SU-DHL-6 (cell line): Measurements from ENCODE around the gene CLDN4.

ENCODE experiments used
- H2AFZ ChIP-seq: fragments of 200-600 bp; sonication (generic); 2 replicates; pipeline ENCODE4 v1.6.1; 2014; ENCODE audit warnings: low read depth, mild to moderate bottlenecking, moderate library complexity, mixed read lengths, antibody characterized with exemption, low read length; ENCODE audit not compliant: severe bottlenecking
- H3F3A ChIP-seq: fragments of 200-600 bp; shearing (Covaris generic); 2 replicates; pipeline ENCODE4 v1.6.0; 2016; ENCODE audit warnings: antibody characterized with exemption, mild to moderate bottlenecking; ENCODE audit not compliant: insufficient read depth
- H3K27ac ChIP-seq: fragments of 200-600 bp; sonication (generic); 2 replicates; pipeline ENCODE4 v1.5.1; 2016; ENCODE audit warnings: low read depth, mild to moderate bottlenecking, low read length, moderate library complexity, mixed read lengths
- H3K27me3 ChIP-seq: fragments of 200-600 bp; sonication (generic), shearing (Covaris generic); 2 replicates; pipeline ENCODE4 v1.6.0; 2014; ENCODE audit warnings: mild to moderate bottlenecking, low read length
- H3K36me3 ChIP-seq: fragments of 200-600 bp; sonication (generic); 2 replicates; pipeline ENCODE4 v1.6.1; 2014; ENCODE audit warnings: mild to moderate bottlenecking, low read length, mixed read lengths
- H3K4me2 ChIP-seq: fragments of 300-600, 200-600 bp; shearing (Covaris generic), sonication (generic); 2 replicates; pipeline ENCODE4 v1.6.0; 2014; ENCODE audit warnings: low read length, low read depth, mild to moderate bottlenecking; ENCODE audit not compliant: poor library complexity, severe bottlenecking
- H3K4me3 ChIP-seq: fragments of 200-600 bp; sonication (generic); 2 replicates; pipeline ENCODE4 v1.5.1; 2014; ENCODE audit warnings: antibody characterized with exemption, low read length, mild to moderate bottlenecking, mixed read lengths; ENCODE audit not compliant: insufficient read depth, poor library complexity, severe bottlenecking
- H3K79me2 ChIP-seq: fragments of 200-600 bp; sonication (generic); 2 replicates; pipeline ENCODE4 v1.6.1; 2014; ENCODE audit warnings: mild to moderate bottlenecking, low read length, moderate library complexity; ENCODE audit not compliant: insufficient read depth
- H3K9ac ChIP-seq: fragments of 200-600 bp; sonication (generic); 2 replicates; pipeline ENCODE4 v1.7.0; 2014; ENCODE audit warnings: mild to moderate bottlenecking, low read length
- H3K9me2 ChIP-seq: fragments of 200-600 bp; sonication (generic); replicated peaks from 2 replicates; pipeline ENCODE4 v1.6.1; 2014; ENCODE audit warnings: low read length; ENCODE audit not compliant: insufficient read depth
- H3K9me3 ChIP-seq: fragments of 200-600 bp; sonication (generic); 2 replicates; pipeline ENCODE4 v1.6.1; 2014; ENCODE audit warnings: low read length, mixed read lengths; ENCODE audit not compliant: insufficient read depth
- H4K20me1 ChIP-seq: fragments of 200-600 bp; sonication (generic); 2 replicates; pipeline ENCODE4 v1.6.1; 2014; ENCODE audit warnings: low read depth, mild to moderate bottlenecking, antibody characterized with exemption, low read length, moderate library complexity, mixed read lengths
- EZH2phosphoT487 ChIP-seq: fragments of 200-600 bp; sonication (generic), shearing (Covaris generic); conservative IDR thresholded peaks from 2 replicates; pipeline ENCODE4 v1.6.1; 2018; ENCODE audit warnings: mild to moderate bottlenecking, antibody characterized with exemption, low read length, moderate library complexity, mixed read lengths
- TF ChIP-seq, protein P1 (sequence below): fragments of 200-600 bp; sonication (generic); IDR thresholded peaks from one replicate; pipeline ENCODE4 v1.5.1; 2017; ENCODE audit warnings: antibody characterized with exemption, mild to moderate bottlenecking, low read length, moderate library complexity; ENCODE audit not compliant: insufficient read depth, poor library complexity, severe bottlenecking

CLDN4 gene

DNA sequence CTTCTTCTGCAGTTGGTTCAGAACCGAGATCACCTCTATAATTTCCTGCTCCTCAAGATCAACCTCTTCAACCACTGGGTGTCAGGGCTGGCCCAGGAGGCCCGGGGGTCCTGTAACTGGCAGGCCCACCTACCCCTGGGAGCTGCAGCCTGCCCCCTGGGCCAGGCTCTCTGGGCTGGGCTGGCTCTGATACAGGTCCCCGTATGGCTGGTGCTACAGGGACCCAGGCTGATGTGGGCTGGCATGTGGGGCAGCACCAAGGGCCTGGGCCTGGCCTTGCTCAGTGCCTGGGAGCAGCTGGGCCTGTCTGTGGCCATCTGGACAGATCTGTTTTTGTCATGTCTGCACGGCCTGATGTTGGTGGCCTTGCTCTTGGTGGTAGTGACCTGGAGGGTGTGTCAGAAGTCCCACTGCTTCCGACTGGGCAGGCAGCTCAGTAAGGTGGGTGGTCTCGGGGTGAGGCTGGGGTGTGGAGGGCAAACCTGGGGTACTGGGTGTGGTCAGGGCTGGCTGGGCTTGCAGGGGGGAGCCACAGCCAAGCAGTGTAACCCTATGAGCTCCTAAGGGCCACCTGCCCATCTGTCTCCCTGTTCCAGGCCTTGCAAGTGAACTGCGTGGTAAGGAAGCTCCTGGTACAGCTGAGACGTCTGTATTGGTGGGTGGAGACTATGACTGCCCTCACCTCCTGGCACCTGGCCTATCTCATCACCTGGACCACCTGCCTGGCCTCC is 34.4 kb downstream of the CLDN4 start:
- Histone ChIP-seq H3K9me3 (no peaks in the 10 kb centered on the region), H3K27ac (no peak overlapping the region), H2AFZ (no peak overlapping the region), H3K4me2 (no peak overlapping the region), H3K36me3 (no peaks in the 10 kb centered on the region), H3K9ac (no peak overlapping the region), H3K79me2 (no peaks in the 10 kb centered on the region), H3K4me3 (no peak overlapping the region), H4K20me1 (no peaks in the 10 kb centered on the region), H3F3A (no peaks in the 10 kb centered on the region), H3K9me2 (no peaks in the 10 kb centered on the region), H3K27me3 (no peaks in the 10 kb centered on the region)
- no peak for TF ChIP-seq EZH2phosphoT487
- TF ChIP-seq, protein P1, sequence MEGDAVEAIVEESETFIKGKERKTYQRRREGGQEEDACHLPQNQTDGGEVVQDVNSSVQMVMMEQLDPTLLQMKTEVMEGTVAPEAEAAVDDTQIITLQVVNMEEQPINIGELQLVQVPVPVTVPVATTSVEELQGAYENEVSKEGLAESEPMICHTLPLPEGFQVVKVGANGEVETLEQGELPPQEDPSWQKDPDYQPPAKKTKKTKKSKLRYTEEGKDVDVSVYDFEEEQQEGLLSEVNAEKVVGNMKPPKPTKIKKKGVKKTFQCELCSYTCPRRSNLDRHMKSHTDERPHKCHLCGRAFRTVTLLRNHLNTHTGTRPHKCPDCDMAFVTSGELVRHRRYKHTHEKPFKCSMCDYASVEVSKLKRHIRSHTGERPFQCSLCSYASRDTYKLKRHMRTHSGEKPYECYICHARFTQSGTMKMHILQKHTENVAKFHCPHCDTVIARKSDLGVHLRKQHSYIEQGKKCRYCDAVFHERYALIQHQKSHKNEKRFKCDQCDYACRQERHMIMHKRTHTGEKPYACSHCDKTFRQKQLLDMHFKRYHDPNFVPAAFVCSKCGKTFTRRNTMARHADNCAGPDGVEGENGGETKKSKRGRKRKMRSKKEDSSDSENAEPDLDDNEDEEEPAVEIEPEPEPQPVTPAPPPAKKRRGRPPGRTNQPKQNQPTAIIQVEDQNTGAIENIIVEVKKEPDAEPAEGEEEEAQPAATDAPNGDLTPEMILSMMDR = no peak

DNA sequence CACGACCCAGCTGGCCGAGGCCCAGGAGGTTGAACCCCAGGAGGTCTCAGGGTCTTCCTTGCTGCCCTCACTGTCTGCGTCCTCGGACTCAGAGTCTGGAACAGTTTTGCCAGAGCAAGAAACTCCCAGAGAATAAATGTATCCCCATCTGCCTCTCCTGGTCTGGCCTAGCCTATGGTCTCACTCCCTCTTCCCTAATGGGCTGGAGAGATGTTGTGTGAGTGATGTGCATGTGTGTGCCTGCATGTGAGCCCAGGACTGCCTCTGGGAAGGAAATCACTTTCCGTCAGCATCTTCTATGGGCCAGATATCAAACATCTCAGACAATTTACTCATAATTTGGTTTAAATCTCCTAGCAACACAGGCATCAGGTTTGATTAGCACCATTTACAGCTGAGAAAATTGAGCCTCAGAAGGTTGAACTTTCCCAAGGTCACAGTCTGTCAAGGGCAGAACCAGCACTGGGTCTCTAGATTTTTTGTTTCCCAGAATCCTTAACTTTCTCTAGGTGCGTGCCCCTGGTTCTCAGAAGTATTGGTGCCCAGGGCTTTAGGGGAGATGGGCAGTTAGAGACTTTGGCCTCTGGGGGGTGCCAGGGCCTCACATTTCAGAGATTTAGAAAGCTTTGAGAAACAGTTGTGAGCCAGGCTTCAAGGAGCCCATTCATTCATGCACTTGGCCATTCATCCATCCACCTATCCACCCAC is 35.1 kb downstream of the CLDN4 start:
- Histone ChIP-seq H4K20me1 (no peaks in the 10 kb centered on the region), H3K4me2 (no peak overlapping the region), H3K27ac (no peak overlapping the region), H3K79me2 (no peaks in the 10 kb centered on the region), H3K9me2 (no peaks in the 10 kb centered on the region), H3F3A (no peaks in the 10 kb centered on the region), H3K36me3 (no peaks in the 10 kb centered on the region), H3K4me3 (no peak overlapping the region), H3K9me3 (no peaks in the 10 kb centered on the region), H2AFZ (no peak overlapping the region), H3K27me3 (no peaks in the 10 kb centered on the region), H3K9ac (no peak overlapping the region)
- TF ChIP-seq, protein P1 = peak; percentile 26
- no peak for TF ChIP-seq EZH2phosphoT487

DNA sequence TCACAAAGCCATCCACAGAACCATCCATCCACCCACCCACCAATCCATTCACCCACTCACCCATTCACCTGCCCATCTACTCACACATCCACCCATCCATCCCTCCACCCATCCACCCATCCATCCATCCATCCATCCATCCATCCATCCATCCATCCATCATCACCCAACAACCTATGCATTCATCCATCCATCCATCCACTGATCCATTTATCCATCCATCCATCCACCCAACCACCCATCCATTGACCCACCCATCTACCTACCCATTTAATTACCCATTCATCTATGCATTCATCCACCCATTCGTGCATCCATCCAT is 35.6 kb downstream of the CLDN4 start:
- H3K27me3 ChIP-seq = no peaks in the 10 kb centered on the region
- no peaks in the 10 kb centered on the region for H3F3A ChIP-seq
- no peaks in the 10 kb centered on the region for H3K9me3 ChIP-seq
- no peaks in the 10 kb centered on the region for H4K20me1 ChIP-seq
- no peak overlapping the region for H3K9ac ChIP-seq
- no peaks in the 10 kb centered on the region for H3K79me2 ChIP-seq
- no peak overlapping the region for H3K4me3 ChIP-seq
- H3K36me3 ChIP-seq = no peaks in the 10 kb centered on the region
- H3K4me2 ChIP-seq = no peak overlapping the region
- TF ChIP-seq, protein P1 = no peak
- TF ChIP-seq EZH2phosphoT487 = no peak
- H3K27ac ChIP-seq = no peak overlapping the region
- no peaks in the 10 kb centered on the region for H3K9me2 ChIP-seq
- no peak overlapping the region for H2AFZ ChIP-seq
